SK-N-SH treated with all-trans-retinoic acid at 6 μM for 48 hours (cell line): ENCODE results near the gene IMP4.
A peak's percentile ranks its signal among the peaks of the same experiment; 100 is the strongest.

Experiments used
- ATAC-seq: fragments of 200-7000 bp; cut with Tn5 transposase; 3 replicates; pipeline ENCODE4 v1.9.1; 2020; ENCODE audit warnings: mild to moderate bottlenecking, moderate library complexity
- ARNTL ChIP-seq: fragments of 450-650 bp; formaldehyde crosslinking; IDR thresholded peaks from 2 replicates; pipeline ENCODE4 v1.5.0; 2020; ENCODE audit warnings: low read depth, mild to moderate bottlenecking, moderate library complexity, borderline replicate concordance
- BACH2 ChIP-seq: fragments of 250-450 bp; sonication (Bioruptor Pico); IDR thresholded peaks from 2 replicates; pipeline ENCODE4 v1.9.0; 2021; ENCODE audit warnings: mild to moderate bottlenecking, borderline replicate concordance
- CREB5 ChIP-seq: fragments of 250-450 bp; sonication (Bioruptor Pico); IDR thresholded peaks from 2 replicates; pipeline ENCODE4 v1.5.1; 2020; ENCODE audit warnings: low read depth, mild to moderate bottlenecking, moderate library complexity
- CSDC2 ChIP-seq: fragments of 250-450 bp; sonication (Bioruptor Pico); IDR thresholded peaks from 2 replicates; pipeline ENCODE4 v1.5.0; 2020; ENCODE audit warnings: mild to moderate bottlenecking, moderate library complexity
- CSRNP3 ChIP-seq: fragments of 250-450 bp; sonication (Bioruptor Pico); IDR thresholded peaks from 2 replicates; pipeline ENCODE4 v1.5.1; 2021; ENCODE audit warnings: mild to moderate bottlenecking, moderate library complexity
- ESRRG ChIP-seq: fragments of 250-450 bp; sonication (Bioruptor Pico); IDR thresholded peaks from 2 replicates; pipeline ENCODE4 v1.6.1; 2021; ENCODE audit warnings: mild to moderate bottlenecking
- GLIS3 ChIP-seq: fragments of 250-450 bp; sonication (Bioruptor Pico); IDR thresholded peaks from 2 replicates; pipeline ENCODE4 v1.5.0; 2020; ENCODE audit warnings: mild to moderate bottlenecking, moderate library complexity
- ISL1 ChIP-seq: fragments of 250-450 bp; sonication (Bioruptor Pico); IDR thresholded peaks from 2 replicates; pipeline ENCODE4 v2.1.2; 2022; ENCODE audit warnings: mild to moderate bottlenecking, moderate library complexity
- OSR1 ChIP-seq: fragments of 250-450 bp; sonication (Bioruptor Pico); IDR thresholded peaks from 2 replicates; pipeline ENCODE4 v1.8.0; 2022; ENCODE audit warnings: moderate library complexity, mild to moderate bottlenecking, inconsistent platforms
- PATZ1 ChIP-seq: fragments of 250-450 bp; sonication (Bioruptor Pico); IDR thresholded peaks from 2 replicates; pipeline ENCODE4 v1.8.0; 2020; ENCODE audit warnings: mild to moderate bottlenecking, moderate library complexity, borderline replicate concordance
- POU6F1 ChIP-seq: fragments of 250-450 bp; sonication (Bioruptor Pico); IDR thresholded peaks from 2 replicates; pipeline ENCODE4 v1.8.0; 2021; ENCODE audit warnings: low read depth, mild to moderate bottlenecking, moderate library complexity, borderline replicate concordance
- PPARA ChIP-seq: fragments of 250-450 bp; sonication (Bioruptor Pico); IDR thresholded peaks from 2 replicates; pipeline ENCODE4 v1.5.0; 2020; ENCODE audit warnings: mild to moderate bottlenecking, borderline replicate concordance
- RARB ChIP-seq: fragments of 250-450 bp; sonication (Bioruptor Pico); IDR thresholded peaks from 2 replicates; pipeline ENCODE4 v1.8.0; 2021; ENCODE audit warnings: mild to moderate bottlenecking, moderate library complexity
- SNAI2 ChIP-seq: fragments of 250-450 bp; sonication (Bioruptor Pico); IDR thresholded peaks from 2 replicates; pipeline ENCODE4 v1.5.0; 2020; ENCODE audit warnings: mild to moderate bottlenecking, moderate library complexity
- TCF4 ChIP-seq: fragments of 250-450 bp; sonication (Bioruptor Pico); IDR thresholded peaks from 2 replicates; pipeline ENCODE4 v1.8.0; 2021; ENCODE audit warnings: mild to moderate bottlenecking, moderate library complexity, borderline replicate concordance
- TOX ChIP-seq: fragments of 250-450 bp; sonication (Bioruptor Pico); IDR thresholded peaks from 2 replicates; pipeline ENCODE4 v1.8.0; 2021; ENCODE audit warnings: mild to moderate bottlenecking, moderate library complexity, borderline replicate concordance
- TSHZ2 ChIP-seq: fragments of 250-450 bp; sonication (Bioruptor Pico); IDR thresholded peaks from 2 replicates; pipeline ENCODE4 v1.5.0; 2020; ENCODE audit warnings: mild to moderate bottlenecking, moderate library complexity
- ZC3H10 ChIP-seq: fragments of 250-450 bp; sonication (Bioruptor Pico); IDR thresholded peaks from 2 replicates; pipeline ENCODE4 v1.5.1; 2021; ENCODE audit warnings: mild to moderate bottlenecking, moderate library complexity
- ZFP3 ChIP-seq: fragments of 250-450 bp; sonication (Bioruptor Pico); IDR thresholded peaks from 2 replicates; pipeline ENCODE4 v1.5.0; 2020; ENCODE audit warnings: mild to moderate bottlenecking, moderate library complexity
- ZFP30 ChIP-seq: fragments of 450-650 bp; formaldehyde crosslinking; IDR thresholded peaks from 2 replicates; pipeline ENCODE4 v1.5.0; 2022; ENCODE audit warnings: mild to moderate bottlenecking, moderate library complexity
- ZNF565 ChIP-seq: fragments of 450-650 bp; formaldehyde crosslinking; conservative IDR thresholded peaks from 2 replicates; pipeline ENCODE4 v1.5.0; 2020; ENCODE audit warnings: low read depth, mild to moderate bottlenecking, moderate library complexity
- ZNF70 ChIP-seq: fragments of 450-650 bp; formaldehyde crosslinking; IDR thresholded peaks from 2 replicates; pipeline ENCODE4 v1.5.0; 2020; ENCODE audit warnings: mild to moderate bottlenecking, moderate library complexity

Gene IMP4

GRCh38 chr2:130342020-130342532, 621 bp upstream of the IMP4 start:
- no peak for TF ChIP-seq ISL1 (CRISPR knock-in tag)
- TF ChIP-seq ESRRG (CRISPR knock-in tag) = no peak
- no peak for TF ChIP-seq CSDC2 (CRISPR knock-in tag)
- no peak for TF ChIP-seq RARB (CRISPR knock-in tag)
- no peak for TF ChIP-seq ZFP3 (CRISPR knock-in tag)
- no peak for TF ChIP-seq TOX (CRISPR knock-in tag)
- no peak for TF ChIP-seq ARNTL (CRISPR knock-in tag)
- no peak for TF ChIP-seq ZNF565 (CRISPR knock-in tag)
- TF ChIP-seq TCF4 = no peak
- TF ChIP-seq GLIS3 (CRISPR knock-in tag) = no peak
- no peak for TF ChIP-seq ZFP30 (CRISPR knock-in tag)
- no peak for TF ChIP-seq CREB5 (CRISPR knock-in tag)
- TF ChIP-seq SNAI2 (CRISPR knock-in tag) = no peak
- TF ChIP-seq ZNF70 (CRISPR knock-in tag) = no peak
- no peak for TF ChIP-seq ZC3H10 (CRISPR knock-in tag)
- TF ChIP-seq POU6F1 = no peak
- TF ChIP-seq PATZ1 (CRISPR knock-in tag) = no peak
- TF ChIP-seq CSRNP3 (CRISPR knock-in tag) = no peak
- TF ChIP-seq BACH2 (CRISPR knock-in tag) = no peak
- no peak for TF ChIP-seq OSR1 (CRISPR knock-in tag)
- peak; percentile 86 for ATAC-seq

- no peak for ATAC-seq
- TF ChIP-seq CREB5 (CRISPR knock-in tag) (no peak), TCF4 (no peak), CSRNP3 (CRISPR knock-in tag) (no peak), OSR1 (CRISPR knock-in tag) (no peak), ZFP30 (CRISPR knock-in tag) (no peak), GLIS3 (CRISPR knock-in tag) (no peak), CSDC2 (CRISPR knock-in tag) (no peak)
Measured at GRCh38 chr2:130344578-130344977, 1.9 kb downstream of the IMP4 start.

GRCh38 chr2:130345091-130345490, 2.4 kb downstream of the IMP4 start:
- ATAC-seq = no peak
- no peak for TF ChIP-seq GLIS3 (CRISPR knock-in tag)
- TF ChIP-seq TSHZ2 (CRISPR knock-in tag) = no peak
- no peak for TF ChIP-seq CREB5 (CRISPR knock-in tag)
- TF ChIP-seq CSDC2 (CRISPR knock-in tag) = no peak
- no peak for TF ChIP-seq PATZ1 (CRISPR knock-in tag)
- TF ChIP-seq PPARA (CRISPR knock-in tag) = no peak
- no peak for TF ChIP-seq BACH2 (CRISPR knock-in tag)
- no peak for TF ChIP-seq ARNTL (CRISPR knock-in tag)
- TF ChIP-seq ZNF565 (CRISPR knock-in tag) = no peak
- no peak for TF ChIP-seq ZNF70 (CRISPR knock-in tag)
